ENCODE results near the gene ESR1. TPM values are rescaled to one million over a fixed set of nuclear protein-coding genes. Genes with fewer than 3 reads are reported as not detected.

ESR1 gene
- total RNA-seq, 2 donors from 2014 or later = 4.9 TPM

- no peak overlapping the region for H3K27ac ChIP-seq
- no peak for TF ChIP-seq CTCF (IDR thresholded peaks at IDR 0.05)
- no peak for ATAC-seq (ENCODE audit: insufficient number of reproducible peaks, low FRiP score, low read depth)
These were observed 97.1 kb downstream of the ESR1 start for GRCh38 chr6:151904631-151905030.

DNA sequence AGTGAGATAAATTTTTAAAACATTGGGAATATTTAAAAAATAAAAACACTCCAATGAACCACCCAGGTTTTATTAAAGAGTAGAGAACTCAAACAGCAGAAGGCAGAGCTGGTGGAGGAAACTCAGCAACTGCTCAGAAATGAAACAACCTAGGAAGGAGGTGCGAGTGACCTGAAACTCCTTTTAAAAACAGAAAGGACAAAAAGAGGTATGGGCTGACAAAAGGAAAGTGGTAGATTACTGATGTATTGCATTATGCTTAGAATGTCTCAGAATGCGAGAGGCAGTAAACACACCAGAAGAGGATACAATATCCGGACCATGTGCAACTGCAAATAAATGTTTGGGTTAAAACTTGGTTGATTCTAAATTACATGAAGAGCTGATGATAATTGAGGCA, 97.6 kb downstream of the ESR1 start:
- H3K9me3 ChIP-seq = no peaks in the 10 kb centered on the region
- no peak for TF ChIP-seq CTCF (IDR thresholded peaks at IDR 0.05)
- H3K4me3 ChIP-seq = no peak overlapping the region
- DNase-seq (ENCODE audit: low spot score) (no peak), ATAC-seq (ENCODE audit: insufficient number of reproducible peaks, low FRiP score, low read depth) (no peak)
- H3K4me1 ChIP-seq (ENCODE audit: control insufficient read depth in 1 of 2, low read depth in 2 of 2) = no peaks in the 10 kb centered on the region
- no peak overlapping the region for H3K27ac ChIP-seq
- no peaks in the 10 kb centered on the region for H3K36me3 ChIP-seq
- H3K27me3 ChIP-seq (replicated peaks; ENCODE audit: insufficient read depth) = no peaks in the 10 kb centered on the region

More at GRCh38 chr6:151904631-151905030, 97.1 kb downstream of the ESR1 start:
- Histone ChIP-seq H3K4me1 (ENCODE audit: control insufficient read depth in 1 of 2, low read depth in 2 of 2) (no peaks in the 10 kb centered on the region), H3K27me3 (replicated peaks; ENCODE audit: insufficient read depth) (no peaks in the 10 kb centered on the region), H3K9me3 (no peaks in the 10 kb centered on the region), H3K36me3 (no peaks in the 10 kb centered on the region), H3K4me3 (no peak overlapping the region)
- DNase-seq (ENCODE audit: low spot score) = no peak

- no peaks in the 10 kb centered on the region for H3K4me1 ChIP-seq (ENCODE audit: control insufficient read depth in 1 of 2, low read depth in 2 of 2)
- DNase-seq (ENCODE audit: low spot score) (no peak), ATAC-seq (ENCODE audit: insufficient number of reproducible peaks, low FRiP score, low read depth) (no peak)
- H3K4me3 ChIP-seq = no peak overlapping the region
- no peaks in the 10 kb centered on the region for H3K9me3 ChIP-seq
- no peak for TF ChIP-seq CTCF (IDR thresholded peaks at IDR 0.05)
- H3K36me3 ChIP-seq = no peaks in the 10 kb centered on the region
- no peak overlapping the region for H3K27ac ChIP-seq
- H3K27me3 ChIP-seq (replicated peaks; ENCODE audit: insufficient read depth) = no peaks in the 10 kb centered on the region
These were observed 98.4 kb downstream of the ESR1 start for GRCh38 chr6:151905854-151906253.

DNA sequence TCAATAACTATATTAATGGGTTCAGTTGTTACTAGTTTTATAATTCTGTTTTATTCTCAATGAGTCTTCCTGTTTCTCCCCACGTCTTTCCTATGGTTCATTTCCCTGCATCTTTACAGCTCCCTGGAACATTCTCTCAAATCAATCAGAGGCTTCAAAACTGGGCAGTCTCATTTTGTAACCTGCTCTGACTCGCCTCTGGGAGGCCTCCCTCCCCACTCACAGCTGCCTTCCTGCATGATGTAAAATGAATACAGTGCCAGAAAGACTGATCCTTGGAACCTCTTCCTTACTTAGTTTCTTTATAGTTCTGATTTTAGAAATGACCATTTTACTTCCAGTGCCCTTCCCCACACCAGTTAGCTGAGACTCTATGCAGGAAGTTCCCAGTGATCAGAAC, 103.9 kb downstream of the ESR1 start:
- no peaks in the 10 kb centered on the region for H3K4me1 ChIP-seq (ENCODE audit: control insufficient read depth in 1 of 2, low read depth in 2 of 2)
- ATAC-seq (ENCODE audit: insufficient number of reproducible peaks, low FRiP score, low read depth) (no peak), DNase-seq (ENCODE audit: low spot score) (no peak)
- no peaks in the 10 kb centered on the region for H3K9me3 ChIP-seq
- no peaks in the 10 kb centered on the region for H3K27me3 ChIP-seq (replicated peaks; ENCODE audit: insufficient read depth)
- no peak overlapping the region for H3K27ac ChIP-seq
- no peak overlapping the region for H3K4me3 ChIP-seq
- TF ChIP-seq CTCF (IDR thresholded peaks at IDR 0.05) = no peak
- H3K36me3 ChIP-seq = no peaks in the 10 kb centered on the region

GRCh38 chr6:151914484-151914883, 107.0 kb downstream of the ESR1 start:
- no peaks in the 10 kb centered on the region for H3K4me1 ChIP-seq (ENCODE audit: control insufficient read depth in 1 of 2, low read depth in 2 of 2)
- no peaks in the 10 kb centered on the region for H3K36me3 ChIP-seq
- DNase-seq (ENCODE audit: low spot score) (no peak), ATAC-seq (ENCODE audit: insufficient number of reproducible peaks, low FRiP score, low read depth) (no peak)
- TF ChIP-seq CTCF (IDR thresholded peaks at IDR 0.05) = no peak
- no peak overlapping the region for H3K4me3 ChIP-seq
- no peaks in the 10 kb centered on the region for H3K9me3 ChIP-seq
- no peaks in the 10 kb centered on the region for H3K27me3 ChIP-seq (replicated peaks; ENCODE audit: insufficient read depth)
- no peak overlapping the region for H3K27ac ChIP-seq
